Stimulated activated CD4-positive, alpha-beta T cell treated with anti-CD3 and anti-CD28 coated beads, Interleukin-1b, Interleukin-23, amount 100 ng/mL, for 1 hour (primary cell): Measurements from ENCODE around the gene TRIB2.
"Not testable (repeated sequence)": the region's sequence is repeated elsewhere in the genome, so short reads cannot be mapped to it uniquely, and the experiment has no call there.

Source experiments
- DNase-seq, 2 donors: peaks; one replicate each; pipeline ENCODE4 v3.0.0-alpha.2; 2020; ENCODE audit warnings: low read depth in 2 of 2

The TRIB2 gene

GRCh38 chr2:12716282-12717190, at the start of gene TRIB2:
TRIB2 (plus strand) TSS chr2:12716936; CDS start chr2:12718308, 1,372 bp downstream.
- DNase-seq = peak; percentile 73 to 87

- DNase-seq = no peak
These were observed 47.7 kb upstream of the TRIB2 start for GRCh38 chr2:12669036-12669435.

- DNase-seq = no peak
These were observed 43.9 kb upstream of the TRIB2 start for GRCh38 chr2:12672711-12673315.

GRCh38 chr2:12674644-12675328, 42.0 kb upstream of the TRIB2 start:
- no peak for DNase-seq

- no peak for DNase-seq
These were observed 41.4 kb upstream of the TRIB2 start for GRCh38 chr2:12675352-12675795.

GRCh38 chr2:12675801-12676200, 40.9 kb upstream of the TRIB2 start:
- no peak for DNase-seq

- DNase-seq = no peak
These were observed 40.0 kb upstream of the TRIB2 start for GRCh38 chr2:12676771-12677170.

GRCh38 chr2:12678186-12678585, 38.5 kb upstream of the TRIB2 start:
- DNase-seq = no peak

GRCh38 chr2:12679550-12680072, 37.1 kb upstream of the TRIB2 start:
- no peak for DNase-seq

GRCh38 chr2:12680115-12680514, 36.6 kb upstream of the TRIB2 start:
- DNase-seq = not testable (repeated sequence)

- no peak for DNase-seq
These were observed 34.7 kb upstream of the TRIB2 start for GRCh38 chr2:12682017-12682416.

GRCh38 chr2:12683457-12684100, 33.2 kb upstream of the TRIB2 start:
- DNase-seq = no peak

- no peak for DNase-seq
These were observed 32.2 kb upstream of the TRIB2 start for GRCh38 chr2:12684471-12684936.

GRCh38 chr2:12685145-12685544, 31.6 kb upstream of the TRIB2 start:
- no peak for DNase-seq

- DNase-seq = no peak
These were observed 30.8 kb upstream of the TRIB2 start for GRCh38 chr2:12685956-12686355.

GRCh38 chr2:12686708-12687283, 29.9 kb upstream of the TRIB2 start:
- DNase-seq = no peak

GRCh38 chr2:12688091-12688490, 28.6 kb upstream of the TRIB2 start:
- DNase-seq = no peak

GRCh38 chr2:12688893-12689292, 27.8 kb upstream of the TRIB2 start:
- no peak for DNase-seq

- no peak for DNase-seq
These were observed 23.2 kb upstream of the TRIB2 start for GRCh38 chr2:12693509-12693908.

- DNase-seq = no peak
These were observed 21.6 kb upstream of the TRIB2 start for GRCh38 chr2:12694990-12695774.
